A549 (cell line): ENCODE results near the gene SERPINE2. TPM values are rescaled to one million over a fixed set of nuclear protein-coding genes. Genes with fewer than 3 reads are reported as not detected.
"Not testable (repeated sequence)": the region's sequence is repeated elsewhere in the genome, so short reads cannot be mapped to it uniquely, and the experiment has no call there.

Experiments used
- ATAC-seq, 2 experiments: fragments of 200-7000 bp in 1 of 2; fragments of >200 bp in 1 of 2; cut with Nextera tagmentation in 1 of 2; cut with Tn5 transposase in 1 of 2; 3 replicates each; pipeline versions ENCODE4 v1.8.0 to v1.9.1; 2018 to 2020; ENCODE audit warnings: mild to moderate bottlenecking in 1 of 2, moderate library complexity in 1 of 2
- CTCF ChIA-PET: fragments of 300-600 bp; sonication (Branson Sonifier 250); formaldehyde crosslinking; extraction: SDS; loops from one replicate; lab custom pipeline; 2021; ENCODE audit warnings: antibody characterized with exemption, inconsistent platforms; lab: Yijun Ruan, JAX
- POLR2A ChIA-PET: fragments of 350-600 bp; formaldehyde crosslinking; extraction: SDS; loops from one replicate; lab custom pipeline; 2021; ENCODE audit warnings: antibody characterized with exemption, inconsistent platforms; lab: Yijun Ruan, JAX
- DNase-seq, 2 experiments: peaks; one replicate each; pipeline versions ENCODE4 v3.0.0 to v3.0.0-alpha.2; 2011 to 2016; ENCODE audit warnings: low read depth in 1 of 2, low spot score in 1 of 2
- FAIRE-seq: peaks from 2 replicates; lab custom pipeline; 2011; peaks lifted over from hg19 to GRCh38; lab: Jason Lieb, UNC
- H3K27ac ChIP-seq, 2 experiments: fragments of >200 bp; sonication (Bioruptor Twin); formaldehyde crosslinking; 3 replicates each; pipeline ENCODE4 v1.5.1; 2016 to 2017
- H3K4me1 ChIP-seq: fragments of >200 bp; sonication (Bioruptor Twin); formaldehyde crosslinking; 3 replicates; pipeline ENCODE4 v1.6.1; 2016
- H3K4me2 ChIP-seq: fragments of >200 bp; sonication (Bioruptor Twin); formaldehyde crosslinking; 3 replicates; pipeline ENCODE4 v1.6.1; 2016
- H3K4me3 ChIP-seq: fragments of >200 bp; sonication (Bioruptor Twin); formaldehyde crosslinking; 3 replicates; pipeline ENCODE4 v1.5.1; 2016
- H3K9me3 ChIP-seq: fragments of >200 bp; sonication (Bioruptor Twin); formaldehyde crosslinking; 3 replicates; pipeline ENCODE4 v1.6.1; 2016
- CBX2 ChIP-seq: fragments of 200-600 bp; sonication (generic); IDR thresholded peaks from 2 replicates; pipeline ENCODE4 v1.6.1; 2016; ENCODE audit warnings: low read depth, mild to moderate bottlenecking, borderline replicate concordance
- CBX8 ChIP-seq: fragments of 200-600 bp; sonication (generic); IDR thresholded peaks from 2 replicates; pipeline ENCODE4 v1.6.1; 2016
- CEBPB ChIP-seq, 2 experiments: fragments of >200 bp in 1 of 2; sonication (Bioruptor Twin) in 1 of 2; formaldehyde crosslinking in 1 of 2; IDR thresholded peaks; 2 replicates each; pipeline ENCODE4 v1.6.1; 2012 to 2016
- CHD2 ChIP-seq: fragments of 150-350 bp; IDR thresholded peaks from 2 replicates; pipeline ENCODE4 v1.6.1; 2014; ENCODE audit warnings: low read length; ENCODE audit not compliant: partially characterized antibody
- CHD4 ChIP-seq: fragments of 200-600 bp; sonication (generic); IDR thresholded peaks from 2 replicates; pipeline ENCODE4 v1.6.1; 2016; ENCODE audit warnings: antibody characterized with exemption, mild to moderate bottlenecking, borderline replicate concordance
- EHF ChIP-seq: fragments of 250-450 bp; sonication (Bioruptor Pico); IDR thresholded peaks from 2 replicates; pipeline ENCODE4 v1.5.0; 2020; ENCODE audit warnings: mild to moderate bottlenecking
- EHMT2 ChIP-seq: fragments of 200-600 bp; sonication (generic); IDR thresholded peaks from 2 replicates; pipeline ENCODE4 v1.6.1; 2016; ENCODE audit warnings: antibody characterized with exemption, low read depth, mild to moderate bottlenecking, moderate library complexity
- FOSL2 ChIP-seq, 2 experiments: fragments of 450-650 bp in 1 of 2; fragments of >200 bp in 1 of 2; sonication (Bioruptor Twin) in 1 of 2; formaldehyde crosslinking; IDR thresholded peaks; 2 replicates each; pipeline versions ENCODE4 v1.5.0 to v1.6.1; 2016 to 2020; ENCODE audit warnings: mild to moderate bottlenecking in 1 of 2, moderate library complexity in 1 of 2
- GATA3 ChIP-seq: IDR thresholded peaks from 2 replicates; pipeline ENCODE4 v1.6.1; 2012; ENCODE audit warnings: borderline replicate concordance
- HEYL ChIP-seq: fragments of 250-450 bp; sonication (Bioruptor Pico); IDR thresholded peaks from 2 replicates; pipeline ENCODE4 v1.8.0; 2021; ENCODE audit warnings: mild to moderate bottlenecking, moderate library complexity
- HOXB13 ChIP-seq: fragments of 250-450 bp; sonication (Bioruptor Pico); IDR thresholded peaks from 2 replicates; pipeline ENCODE4 v1.5.0; 2020; ENCODE audit warnings: low read depth, mild to moderate bottlenecking, moderate library complexity
- JUN ChIP-seq, 2 experiments: fragments of >200 bp; sonication (Bioruptor Twin); formaldehyde crosslinking; IDR thresholded peaks; 2 replicates in 1 of 2; 3 replicates in 1 of 2; pipeline ENCODE4 v1.6.1; 2016 to 2017
- JUNB ChIP-seq: fragments of >200 bp; sonication (Bioruptor Twin); formaldehyde crosslinking; IDR thresholded peaks from 2 replicates; pipeline ENCODE4 v1.6.1; 2016
- KDM1A ChIP-seq: fragments of 200-600 bp; sonication (generic); IDR thresholded peaks from 2 replicates; pipeline ENCODE4 v1.6.1; 2016; ENCODE audit warnings: low read depth, mild to moderate bottlenecking
- KDM5A ChIP-seq: fragments of 200-600 bp; sonication (generic); IDR thresholded peaks from 2 replicates; pipeline ENCODE4 v1.6.1; 2016; ENCODE audit warnings: antibody characterized with exemption, mild to moderate bottlenecking
- MAFK ChIP-seq: fragments of 450-650 bp; IDR thresholded peaks from 2 replicates; pipeline ENCODE4 v1.6.1; 2014; ENCODE audit not compliant: partially characterized antibody
- MAZ ChIP-seq: fragments of 150-350 bp; IDR thresholded peaks from 2 replicates; pipeline ENCODE4 v1.6.1; 2014; ENCODE audit warnings: antibody characterized with exemption, low read depth, low read length, borderline replicate concordance
- POLR2A ChIP-seq: IDR thresholded peaks from 2 replicates; pipeline ENCODE4 v1.6.1; 2012; ENCODE audit warnings: mild to moderate bottlenecking, low read length
- RARB ChIP-seq: fragments of 250-450 bp; sonication (Bioruptor Pico); IDR thresholded peaks from 2 replicates; pipeline ENCODE4 v1.8.0; 2021; ENCODE audit warnings: mild to moderate bottlenecking, moderate library complexity
- RFX5 ChIP-seq: fragments of 450-650 bp; IDR thresholded peaks from 2 replicates; pipeline ENCODE4 v1.7.1; 2014; ENCODE audit warnings: antibody characterized with exemption, mild to moderate bottlenecking, moderate library complexity
- SMC3 ChIP-seq: fragments of >200 bp; sonication (Bioruptor Twin); formaldehyde crosslinking; IDR thresholded peaks from 3 replicates; pipeline ENCODE4 v1.6.1; 2018; ENCODE audit warnings: inconsistent platforms
- ZC3H11A ChIP-seq: fragments of 450-650 bp; IDR thresholded peaks from 2 replicates; pipeline ENCODE4 v1.6.1; 2014; ENCODE audit warnings: antibody characterized with exemption, mild to moderate bottlenecking
- ZNF302 ChIP-seq: fragments of 250-450 bp; sonication (Bioruptor Pico); IDR thresholded peaks from 2 replicates; pipeline ENCODE4 v1.9.0; 2021; ENCODE audit warnings: inconsistent platforms, mild to moderate bottlenecking, moderate library complexity
- WGBS: methylation state at CpG from one replicate; pipeline ENCODE4 v1.1.6; 2017; ENCODE audit errors: missing lambda C conversion rate; 5-methylcytosine and 5-hydroxymethylcytosine counted together
- polyA plus RNA-seq, 4 experiments: library from polyadenylated mRNA; depleted of rRNA in 3 of 4; stranded (reverse); fragments of >200 nt; fragmentation: RNase III in 1 of 4; extraction: RNeasy Plus Mini Kit Qiagen cat#74134 plus additional on column Dnase treatment in 1 of 4; gene quantifications; 2 replicates in 3 of 4; 3 replicates in 1 of 4; pipeline ENCODE4 v1.2.3, GENCODE V29; 2011 to 2017
- TF ChIP-seq, protein P1 (sequence below): IDR thresholded peaks from 2 replicates; pipeline ENCODE4 v1.6.1; 2012
- TF ChIP-seq, protein P2 (sequence below): fragments of 250-450 bp; sonication (Bioruptor Pico); IDR thresholded peaks from 2 replicates; pipeline ENCODE4 v1.5.0; 2021; ENCODE audit warnings: mild to moderate bottlenecking, moderate library complexity, borderline replicate concordance
- TF ChIP-seq, protein P3 (sequence below): fragments of 250-450 bp; sonication (Bioruptor Pico); IDR thresholded peaks from 2 replicates; pipeline ENCODE4 v1.5.0; 2020; ENCODE audit warnings: low read depth, mild to moderate bottlenecking, moderate library complexity

Gene SERPINE2
- polyA plus RNA-seq, 2 of the 4 experiments (the other 2 are of a cell fraction), result 58.6 to 88.2 TPM

DNA sequence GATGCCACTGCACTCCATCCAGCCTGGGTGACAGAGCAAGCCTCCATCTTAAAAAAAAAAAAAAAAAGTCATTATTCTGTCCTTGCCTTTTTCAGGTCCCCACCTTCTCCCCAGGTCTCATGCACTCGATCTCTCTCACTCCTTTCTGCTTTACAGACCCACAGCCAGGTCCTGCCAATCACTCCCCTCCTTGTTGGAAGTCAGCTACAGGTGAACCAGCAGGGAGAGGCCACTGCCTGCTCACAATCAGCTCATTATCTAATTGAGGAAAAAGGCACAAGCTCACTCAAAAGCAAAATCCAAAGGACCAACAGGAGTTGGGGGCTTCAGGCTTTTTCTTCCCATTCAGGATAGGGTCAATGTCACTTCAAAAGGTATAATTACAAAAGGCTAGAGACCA lies 96.0 kb downstream of the SERPINE2 start:
- Histone ChIP-seq H3K4me2 (peak overlapping the region; percentile 84), H3K4me3 (peak overlapping the region; percentile 72), H3K9me3 (no peaks in the 10 kb centered on the region), H3K27ac (peak overlapping the region; percentile 93 to 99), H3K4me1 (peaks cover 34% of the 10 kb centered on the region)
- no peak for FAIRE-seq
- ChIA-PET POLR2A (interaction anchor here (1.1 kb wide), 1 partner anchor 82 kb away, joined by 7 read pairs; no protein-coding TSS in a partner anchor), CTCF (interaction anchor here (0.5 to 2.1 kb wide), 5 partner anchors 12 to 1035 kb away, joined by 3 to 5 read pairs (median 3); partner anchors contain the start of gene AP1S3)
- no peak for TF ChIP-seq HOXB13
- no peak for DNase-seq
- 88% methylated on average over 1 of the region's 1 CpG for WGBS
- no peak for ATAC-seq

- 16% methylated on average over 12 of the region's 12 CpGs for WGBS
- POLR2A ChIA-PET, result interaction anchor here (1.1 kb wide), 1 partner anchor 80 kb away, joined by 4 read pairs; no protein-coding TSS in a partner anchor
- peak in 1 of 2 experiments; percentile 4; a peak in 2 of 6 replicates for ATAC-seq
- peaks cover 48% of the 10 kb centered on the region for H3K4me1 ChIP-seq
- no peaks in the 10 kb centered on the region for H3K9me3 ChIP-seq
- TF ChIP-seq MAFK (peak; percentile 25), GATA3 (peak; percentile 37; the same call in 1 of the 2 replicates), FOSL2 (IDR thresholded peaks at IDR 0.05) (0 out of 2 replicates have a peak, but pooled peaks have one; percentile 28), FOSL2 (CRISPR knock-in tag; IDR thresholded peaks at IDR 0.05) (peak; percentile 69), RFX5 (no peak), RARB (CRISPR knock-in tag) (no peak), JUN (IDR thresholded peaks at IDR 0.05) (no peak), JUNB (peak; percentile 41; the same call in 1 of the 2 replicates), EHF (no peak), SMC3 (no peak), CEBPB (IDR thresholded peaks at IDR 0.05) (peak in 1 of 2 experiments; percentile 68; a peak in 2 of 4 replicates), MAZ (no peak)
- TF ChIP-seq, protein P1, sequence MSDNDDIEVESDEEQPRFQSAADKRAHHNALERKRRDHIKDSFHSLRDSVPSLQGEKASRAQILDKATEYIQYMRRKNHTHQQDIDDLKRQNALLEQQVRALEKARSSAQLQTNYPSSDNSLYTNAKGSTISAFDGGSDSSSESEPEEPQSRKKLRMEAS, result 0 out of 2 replicates have a peak, but pooled peaks have one; percentile 25
- H3K27ac ChIP-seq, result peak overlapping the region; percentile 46 to 81
- CTCF ChIA-PET, result interaction anchor here (0.5 to 2.1 kb wide), 4 partner anchors 12 to 145 kb away, joined by 3 to 5 read pairs (median 4); partner anchors contain the start of gene AP1S3
- peak in 1 of 2 experiments; percentile 26 for DNase-seq
- H3K4me2 ChIP-seq, result peak overlapping the region; percentile 66
- no peak overlapping the region for H3K4me3 ChIP-seq
- no peak for FAIRE-seq
Observed at GRCh38 chr2:223941579-223942277, 97.4 kb downstream of the SERPINE2 start.

DNA sequence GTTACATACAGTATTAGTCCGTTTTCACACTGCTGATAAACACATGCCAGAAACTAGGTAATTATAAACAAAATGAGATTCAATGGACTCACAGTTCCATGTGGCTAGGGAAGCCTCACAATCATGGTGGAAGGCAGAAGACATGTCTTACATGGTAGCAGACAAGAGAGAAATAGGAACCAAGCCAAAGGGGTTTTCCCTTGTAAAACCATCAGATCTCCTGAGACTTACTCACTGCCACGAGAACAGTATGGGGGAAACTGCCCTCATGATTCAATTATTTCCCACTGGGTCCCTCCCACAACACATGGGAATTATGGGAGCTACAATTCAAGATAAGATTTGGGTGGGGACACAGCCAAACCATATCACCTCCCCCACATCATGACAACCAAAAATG lies 99.6 kb downstream of the SERPINE2 start:
- H3K4me3 ChIP-seq, ATAC-seq, H3K9me3 ChIP-seq, FAIRE-seq, POLR2A ChIA-PET, H3K27ac ChIP-seq, H3K4me2 ChIP-seq: not testable (repeated sequence)
- WGBS, result 58% methylated on average over 2 of the region's 2 CpGs
- peaks cover 71% of the 10 kb centered on the region for H3K4me1 ChIP-seq
- 0 out of 2 replicates have a peak, but pooled peaks have one; percentile 9 for TF ChIP-seq ZC3H11A
- TF ChIP-seq, all 56 proteins: peak for 1; not testable (repeated sequence) for 55
- CTCF ChIA-PET, result not testable (repeated sequence)
- peak in 1 of 2 experiments; percentile 28 for DNase-seq

GRCh38 chr2:223937535-223937934 lies 101.6 kb downstream of the SERPINE2 start:
- ChIA-PET CTCF (interaction anchor here (1.1 kb wide), 1 partner anchor 76 kb away, joined by 3 read pairs; no protein-coding TSS in a partner anchor), POLR2A (no interaction called here)
- ATAC-seq (no peak), DNase-seq (no peak), FAIRE-seq (no peak)
- Histone ChIP-seq H3K4me2 (peak overlapping the region; percentile 5; the same call in 2 of the 3 replicates), H3K27ac (no peak overlapping the region), H3K4me3 (no peak overlapping the region), H3K9me3 (no peaks in the 10 kb centered on the region), H3K4me1 (peaks cover 78% of the 10 kb centered on the region)
- 0% methylated on average over 1 of the region's 1 CpG for WGBS
- TF ChIP-seq EHMT2 (no peak), CHD2 (no peak), CHD4 (no peak), POLR2A (no peak), CEBPB (IDR thresholded peaks at IDR 0.05) (no peak), HOXB13 (no peak), RFX5 (no peak), MAZ (no peak), KDM5A (no peak), KDM1A (no peak), CBX2 (no peak), MAFK (no peak), GATA3 (no peak), HEYL (CRISPR knock-in tag) (no peak), CBX8 (no peak), ZNF302 (no peak)
- TF ChIP-seq, protein P2, sequence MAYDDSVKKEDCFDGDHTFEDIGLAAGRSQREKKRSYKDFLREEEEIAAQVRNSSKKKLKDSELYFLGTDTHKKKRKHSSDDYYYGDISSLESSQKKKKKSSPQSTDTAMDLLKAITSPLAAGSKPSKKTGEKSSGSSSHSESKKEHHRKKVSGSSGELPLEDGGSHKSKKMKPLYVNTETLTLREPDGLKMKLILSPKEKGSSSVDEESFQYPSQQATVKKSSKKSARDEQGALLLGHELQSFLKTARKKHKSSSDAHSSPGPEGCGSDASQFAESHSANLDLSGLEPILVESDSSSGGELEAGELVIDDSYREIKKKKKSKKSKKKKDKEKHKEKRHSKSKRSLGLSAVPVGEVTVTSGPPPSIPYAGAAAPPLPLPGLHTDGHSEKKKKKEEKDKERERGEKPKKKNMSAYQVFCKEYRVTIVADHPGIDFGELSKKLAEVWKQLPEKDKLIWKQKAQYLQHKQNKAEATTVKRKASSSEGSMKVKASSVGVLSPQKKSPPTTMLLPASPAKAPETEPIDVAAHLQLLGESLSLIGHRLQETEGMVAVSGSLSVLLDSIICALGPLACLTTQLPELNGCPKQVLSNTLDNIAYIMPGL (CRISPR knock-in tag), result no peak
- TF ChIP-seq, protein P3, sequence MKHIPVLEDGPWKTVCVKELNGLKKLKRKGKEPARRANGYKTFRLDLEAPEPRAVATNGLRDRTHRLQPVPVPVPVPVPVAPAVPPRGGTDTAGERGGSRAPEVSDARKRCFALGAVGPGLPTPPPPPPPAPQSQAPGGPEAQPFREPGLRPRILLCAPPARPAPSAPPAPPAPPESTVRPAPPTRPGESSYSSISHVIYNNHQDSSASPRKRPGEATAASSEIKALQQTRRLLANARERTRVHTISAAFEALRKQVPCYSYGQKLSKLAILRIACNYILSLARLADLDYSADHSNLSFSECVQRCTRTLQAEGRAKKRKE, result no peak
